A549 (cell line): ENCODE measurements around the gene EDIL3.

Experiments used
- CHD4 ChIP-seq: fragments of 200-600 bp; sonication (generic); IDR thresholded peaks from 2 replicates; pipeline ENCODE4 v1.6.1; 2016; ENCODE audit warnings: antibody characterized with exemption, mild to moderate bottlenecking, borderline replicate concordance
- CTCF ChIP-seq: fragments of >200 bp; sonication (Bioruptor Twin); formaldehyde crosslinking; IDR thresholded peaks from 3 replicates; pipeline ENCODE4 v1.5.1; 2016
- FOSL2 ChIP-seq, 2 experiments: fragments of 450-650 bp in 1 of 2; fragments of >200 bp in 1 of 2; sonication (Bioruptor Twin) in 1 of 2; formaldehyde crosslinking; IDR thresholded peaks; 2 replicates each; pipeline versions ENCODE4 v1.5.0 to v1.6.1; 2016 to 2020; ENCODE audit warnings: mild to moderate bottlenecking in 1 of 2, moderate library complexity in 1 of 2
- JUNB ChIP-seq: fragments of >200 bp; sonication (Bioruptor Twin); formaldehyde crosslinking; IDR thresholded peaks from 2 replicates; pipeline ENCODE4 v1.6.1; 2016
- MAX ChIP-seq: IDR thresholded peaks from 2 replicates; pipeline ENCODE4 v1.6.1; 2012
- MYC ChIP-seq: IDR thresholded peaks from 2 replicates; pipeline ENCODE4 v1.6.1; 2012; ENCODE audit warnings: mild to moderate bottlenecking, inconsistent platforms, low read length, improper control_type of control experiment, borderline replicate concordance
- NFE2L2 ChIP-seq: fragments of 150-350 bp; conservative IDR thresholded peaks from 2 replicates; pipeline ENCODE4 v1.6.1; 2014; ENCODE audit warnings: low read length
- POLR2A ChIP-seq: IDR thresholded peaks from 2 replicates; pipeline ENCODE4 v1.6.1; 2012; ENCODE audit warnings: mild to moderate bottlenecking, low read length
- RAD21 ChIP-seq, 2 experiments: fragments of >200 bp in 1 of 2; sonication (Bioruptor Twin) in 1 of 2; formaldehyde crosslinking in 1 of 2; IDR thresholded peaks in 1 of 2; conservative IDR thresholded peaks in 1 of 2; 2 replicates in 1 of 2; 3 replicates in 1 of 2; pipeline ENCODE4 v1.6.1; 2012 to 2018; ENCODE audit warnings: inconsistent platforms in 1 of 2
- RNF2 ChIP-seq: fragments of 200-600 bp; sonication (generic); IDR thresholded peaks from 2 replicates; pipeline ENCODE4 v1.6.1; 2016; ENCODE audit warnings: low read depth, mild to moderate bottlenecking, antibody characterized with exemption, moderate library complexity, borderline replicate concordance

- TF ChIP-seq RAD21 (conservative IDR thresholded peaks at IDR 0.05 in 1 of 2, IDR thresholded peaks at IDR 0.05 in 1 of 2) (no peak), FOSL2 (IDR thresholded peaks at IDR 0.05) (no peak), FOSL2 (CRISPR knock-in tag; IDR thresholded peaks at IDR 0.05) (no peak), NFE2L2 (no peak), CTCF (no peak), JUNB (no peak), POLR2A (no peak), MAX (no peak), MYC (no peak), CHD4 (no peak), RNF2 (no peak)
These were observed 485.2 kb downstream of the EDIL3 start for GRCh38 chr5:83899326-83899970.
